SK-N-SH (cell line): ENCODE measurements around the gene PEPD.

Experiments
- CTCF ChIP-seq: fragments of 200-600 bp; sonication (generic); IDR thresholded peaks from 2 replicates; pipeline ENCODE4 v1.6.1; 2017; ENCODE audit warnings: antibody characterized with exemption, mild to moderate bottlenecking, moderate library complexity
- EP300 ChIP-seq, 2 experiments: IDR thresholded peaks; 2 replicates each; pipeline versions ENCODE4 v1.4.0 to v1.6.1; 2012; ENCODE audit warnings: borderline replicate concordance in 1 of 2, low read depth in 1 of 2, low read length in 1 of 2
- EZH2phosphoT487 ChIP-seq: fragments of 200-600 bp; sonication (generic); IDR thresholded peaks from 2 replicates; pipeline ENCODE4 v1.6.1; 2017; ENCODE audit warnings: low read depth, mixed run types, mild to moderate bottlenecking, antibody characterized with exemption, moderate library complexity, borderline replicate concordance
- FOXJ3 ChIP-seq: sonication (generic); formaldehyde crosslinking; IDR thresholded peaks from 2 replicates; pipeline ENCODE4 v1.5.1; 2020; ENCODE audit warnings: mild to moderate bottlenecking, missing genetic modification reagents
- JUND ChIP-seq: IDR thresholded peaks from 2 replicates; pipeline ENCODE4 v1.4.0; 2012
- MAX ChIP-seq: IDR thresholded peaks from 2 replicates; pipeline ENCODE4 v1.4.0; 2012; ENCODE audit warnings: low read depth
- POLR2AphosphoS5 ChIP-seq: IDR thresholded peaks from 2 replicates; pipeline ENCODE4 v1.6.1; 2012; ENCODE audit warnings: low read depth, low read length
- RAD21 ChIP-seq: IDR thresholded peaks from 2 replicates; pipeline ENCODE4 v1.6.1; 2012; ENCODE audit warnings: mild to moderate bottlenecking, low read length
- REST ChIP-seq: IDR thresholded peaks from 2 replicates; pipeline ENCODE4 v1.6.1; 2012; ENCODE audit warnings: mild to moderate bottlenecking, low read depth, low read length, moderate library complexity
- SMC3 ChIP-seq: IDR thresholded peaks from 2 replicates; pipeline ENCODE4 v1.6.1; 2012; ENCODE audit warnings: low read depth, low read length, improper control_type of control experiment
- TAF1 ChIP-seq: IDR thresholded peaks from 2 replicates; pipeline ENCODE4 v1.6.1; 2012; ENCODE audit warnings: low read depth, mild to moderate bottlenecking, low read length, moderate library complexity, borderline replicate concordance
- TEAD4 ChIP-seq: IDR thresholded peaks from 2 replicates; pipeline ENCODE4 v1.4.0; 2012; ENCODE audit warnings: mild to moderate bottlenecking, borderline replicate concordance; ENCODE audit not compliant: insufficient read depth
- USF1 ChIP-seq: IDR thresholded peaks from 2 replicates; pipeline ENCODE4 v1.4.0; 2012; ENCODE audit warnings: low read depth, borderline replicate concordance
- USF2 ChIP-seq: fragments of 150-350 bp; IDR thresholded peaks from 2 replicates; pipeline ENCODE4 v1.6.1; 2017; ENCODE audit warnings: antibody characterized with exemption, low read length, low read depth, borderline replicate concordance

- TF ChIP-seq CTCF = no peak
- no peak for TF ChIP-seq REST
- no peak for TF ChIP-seq JUND
- no peak for TF ChIP-seq EP300 (IDR thresholded peaks at IDR 0.05; ENCODE audit: borderline replicate concordance in 1 of 2, low read depth in 1 of 2, low read length in 1 of 2)
- TF ChIP-seq POLR2AphosphoS5 = no peak
- no peak for TF ChIP-seq SMC3
- no peak for TF ChIP-seq TAF1
- TF ChIP-seq FOXJ3 (CRISPR knock-in tag) = no peak
- TF ChIP-seq EZH2phosphoT487 = no peak
- no peak for TF ChIP-seq TEAD4
- no peak for TF ChIP-seq MAX
- no peak for TF ChIP-seq USF2
- TF ChIP-seq USF1 = no peak
- TF ChIP-seq RAD21 = no peak
These were observed 63.4 kb downstream of the PEPD start for GRCh38 chr19:33458171-33458633.
